GM23248 (cell line): ENCODE measurements around the gene COQ6. TPM values are rescaled to one million over a fixed set of nuclear protein-coding genes. Genes with fewer than 3 reads are reported as not detected.
A peak's percentile ranks its signal among the peaks of the same experiment; 100 is the strongest.

Experiments
- DNase-seq: peaks from one replicate; pipeline ENCODE4 v3.0.0-alpha.2; 2015
- H2AFZ ChIP-seq: fragments of 200-600 bp; sonication (generic); 2 replicates; pipeline ENCODE4 v1.6.1; 2016; ENCODE audit warnings: antibody characterized with exemption
- H3F3A ChIP-seq: fragments of 200-600 bp; sonication (generic); 2 replicates; pipeline ENCODE4 v1.6.1; 2016; ENCODE audit warnings: mild to moderate bottlenecking, antibody characterized with exemption, mixed run types; ENCODE audit not compliant: insufficient read depth
- H3K27ac ChIP-seq: fragments of 200-600 bp; sonication (generic); 2 replicates; pipeline ENCODE4 v1.5.1; 2016; ENCODE audit warnings: mild to moderate bottlenecking
- H3K27me3 ChIP-seq: fragments of 200-600 bp; sonication (generic); replicated peaks from 2 replicates; pipeline ENCODE4 v1.6.1; 2016; ENCODE audit warnings: mild to moderate bottlenecking; ENCODE audit not compliant: insufficient read depth
- H3K36me3 ChIP-seq: fragments of 200-600 bp; sonication (generic); 2 replicates; pipeline ENCODE4 v1.6.1; 2016; ENCODE audit warnings: low read depth, mild to moderate bottlenecking
- H3K4me1 ChIP-seq: fragments of 200-600 bp; sonication (generic); 2 replicates; pipeline ENCODE4 v1.6.1; 2016; ENCODE audit warnings: mild to moderate bottlenecking; ENCODE audit not compliant: insufficient read depth
- H3K4me2 ChIP-seq: fragments of 200-600 bp; sonication (generic); one replicate; pipeline ENCODE4 v1.6.1; 2016; ENCODE audit warnings: mild to moderate bottlenecking; ENCODE audit not compliant: unreplicated experiment
- H3K4me3 ChIP-seq: fragments of 200-600 bp; sonication (generic); 2 replicates; pipeline ENCODE4 v1.5.1; 2016; ENCODE audit warnings: mild to moderate bottlenecking
- H3K79me2 ChIP-seq: fragments of 200-600 bp; sonication (generic); 2 replicates; pipeline ENCODE4 v1.6.1; 2016; ENCODE audit warnings: mild to moderate bottlenecking; ENCODE audit not compliant: insufficient read depth
- H3K9ac ChIP-seq: fragments of 200-600 bp; sonication (generic); 2 replicates; pipeline ENCODE4 v1.6.1; 2016; ENCODE audit warnings: mild to moderate bottlenecking
- H3K9me2 ChIP-seq: fragments of 200-600 bp; sonication (generic); 2 replicates; pipeline ENCODE4 v1.6.1; 2016; ENCODE audit warnings: mixed run types, mild to moderate bottlenecking, moderate library complexity; ENCODE audit not compliant: insufficient read depth
- H3K9me3 ChIP-seq: fragments of 200-600 bp; sonication (generic); one replicate; pipeline ENCODE4 v1.6.1; 2017; ENCODE audit warnings: low read depth
- H4K20me1 ChIP-seq: fragments of 200-600 bp; sonication (generic); 2 replicates; pipeline ENCODE4 v1.6.0; 2016; ENCODE audit not compliant: insufficient read depth
- EZH2 ChIP-seq: fragments of 200-600 bp; sonication (generic); IDR thresholded peaks from 2 replicates; pipeline ENCODE4 v1.6.1; 2018; ENCODE audit warnings: antibody characterized with exemption, mild to moderate bottlenecking; ENCODE audit not compliant: insufficient read depth, poor library complexity, severe bottlenecking
- EZH2phosphoT487 ChIP-seq: fragments of 200-600 bp; sonication (generic); IDR thresholded peaks from 2 replicates; pipeline ENCODE4 v1.6.1; 2018; ENCODE audit warnings: antibody characterized with exemption, moderate library complexity, mild to moderate bottlenecking, low read depth; ENCODE audit not compliant: insufficient read depth
- WGBS, 2 experiments: methylation state at CpG; one replicate each; pipeline ENCODE4 v1.1.6; 2015 to 2017; ENCODE audit warnings: low lambda C conversion rate in 2 of 2, low coverage in 1 of 2; ENCODE audit errors: missing lambda C conversion rate in 2 of 2; 5-methylcytosine and 5-hydroxymethylcytosine counted together
- in situ Hi-C: fragments of 300-500 bp; cut with MboI; formaldehyde crosslinking; loops from 2 replicates; pipeline ENCODE4 v1.15.0; 2020
- polyA plus RNA-seq: library from polyadenylated mRNA; unstranded; fragments of >200 nt; fragmentation: Nextera tagmentation; extraction: Ambion mirVana; gene quantifications from 2 replicates; pipeline ENCODE4 v1.2.1, GENCODE V29; 2016
- total RNA-seq: library from RNA; depleted of rRNA; stranded (reverse); fragments of >200 nt; shearing (Covaris generic); gene quantifications from 2 replicates; pipeline ENCODE4 v1.2.3, GENCODE V29; 2014; rRNA removed

The COQ6 gene
- total RNA-seq, result 21.4 and 48.0 TPM in 2 replicates
- 29.4 and 40.2 TPM in 2 replicates for polyA plus RNA-seq

DNA sequence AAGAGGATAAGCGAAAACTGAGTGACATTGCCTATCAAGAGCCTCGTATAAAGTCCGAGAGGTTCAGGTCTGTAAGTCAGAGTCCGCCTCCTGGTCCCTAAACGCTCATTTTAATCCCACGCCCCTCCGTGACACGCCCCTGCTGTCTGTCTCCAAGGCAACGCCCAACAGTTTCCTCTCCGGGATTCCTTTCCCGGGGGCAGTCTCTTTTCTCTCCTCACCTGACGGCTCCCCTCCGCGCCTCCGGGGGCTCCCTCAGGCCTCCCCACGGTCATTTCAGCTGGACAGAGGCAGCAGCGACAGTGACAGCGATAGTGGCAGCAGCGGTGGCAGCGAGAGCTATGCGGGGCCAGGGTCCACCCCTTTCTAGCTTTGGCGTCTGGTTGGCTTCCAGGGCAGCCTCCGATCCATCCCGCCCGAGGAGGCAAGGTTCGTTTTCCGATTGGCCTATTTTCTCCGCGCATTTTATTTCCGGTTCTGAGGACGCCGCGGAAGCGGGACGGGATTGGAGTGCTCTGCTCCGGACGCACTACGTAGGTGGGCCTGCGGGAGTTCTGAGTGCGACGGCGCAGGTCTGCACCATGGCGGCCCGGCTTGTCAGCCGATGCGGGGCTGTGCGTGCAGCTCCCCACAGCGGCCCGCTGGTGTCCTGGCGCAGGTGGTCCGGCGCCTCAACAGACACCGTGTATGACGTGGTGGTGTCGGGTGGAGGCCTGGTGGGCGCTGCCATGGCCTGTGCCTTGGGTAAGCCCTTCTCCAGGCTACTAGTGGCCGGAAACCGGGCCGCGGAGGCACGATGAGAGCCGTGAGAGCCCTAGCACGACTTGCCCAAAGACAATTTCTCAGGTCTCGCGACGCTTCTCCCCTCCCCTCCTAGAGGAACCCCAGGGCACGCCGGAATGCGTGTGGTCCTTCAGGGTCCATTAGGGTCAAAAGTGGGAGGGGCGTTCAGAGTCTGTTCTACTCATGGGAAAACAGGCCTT is at the start of gene COQ6, which contains the start of gene FAM161B:
Gene COQ6 (plus strand): TSS at position 551 of the 983 bp plus-strand sequence. CDS start 31 bp downstream, at position 582.
Gene FAM161B (minus strand): TSS at position 343 of the 983 bp plus-strand sequence. CDS start 68 bp downstream, at position 275.
- Histone ChIP-seq H4K20me1 (no peaks in the 10 kb centered on the region), H3F3A (peaks cover 11% of the 10 kb centered on the region), H3K36me3 (peaks cover 7% of the 10 kb centered on the region), H3K4me2 (peak within 1 kb of the TSS; percentile 85), H2AFZ (peak within 1 kb of the TSS; percentile 92), H3K9me2 (no peaks in the 10 kb centered on the region), H3K27me3 (no peaks in the 10 kb centered on the region), H3K9ac (peak within 1 kb of the TSS; percentile 87), H3K27ac (peak within 1 kb of the TSS; percentile 92), H3K4me1 (0 out of 2 replicates have a peak, but pooled peaks cover 3% of the 10 kb centered on the region), H3K4me3 (peak within 1 kb of the TSS; percentile 97), H3K9me3 (no peaks in the 10 kb centered on the region), H3K79me2 (peaks cover 38% of the 10 kb centered on the region)
- in situ Hi-C loops, result no loop called here
- TF ChIP-seq EZH2phosphoT487 (no peak), EZH2 (no peak)
- 1% methylated on average over 66 to 70 of the region's 70 CpGs for WGBS, 2 experiments
- peak; percentile 99 for DNase-seq

DNA sequence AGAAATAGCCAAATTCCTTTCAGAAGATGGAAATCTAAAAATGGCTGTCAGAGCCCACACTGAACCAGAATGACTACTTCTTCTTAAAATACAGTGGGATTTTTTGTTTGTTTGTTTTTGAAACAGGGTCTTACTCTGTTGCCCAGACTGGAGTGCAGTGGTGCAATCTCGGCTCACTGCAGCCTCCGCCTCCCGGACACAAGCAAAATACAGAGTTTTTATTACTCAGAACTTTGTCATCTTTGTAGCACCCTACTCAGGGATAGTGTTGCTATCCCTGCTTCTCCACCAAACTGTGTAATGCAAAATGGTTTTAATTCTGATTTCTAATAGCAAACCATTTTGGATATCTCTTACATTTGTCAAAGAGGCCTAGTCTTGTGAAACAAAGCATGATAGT is 47.1 kb upstream of the COQ6 start:
- no peak overlapping the region for H3K27ac ChIP-seq
- H3K9ac ChIP-seq, result no peak overlapping the region
- no peak overlapping the region for H2AFZ ChIP-seq
- DNase-seq, result peak; percentile 33
- H3K4me2 ChIP-seq, result no peak overlapping the region
- peaks cover 53% of the 10 kb centered on the region for H3K36me3 ChIP-seq
- TF ChIP-seq EZH2phosphoT487 (no peak), EZH2 (no peak)
- H3K9me3 ChIP-seq, result no peaks in the 10 kb centered on the region
- H3F3A ChIP-seq, result 0 out of 2 replicates have a peak, but pooled peaks cover 6% of the 10 kb centered on the region
- H3K9me2 ChIP-seq, result no peaks in the 10 kb centered on the region
- in situ Hi-C loops, result no loop called here
- H3K4me3 ChIP-seq, result no peak overlapping the region
- H4K20me1 ChIP-seq, result no peaks in the 10 kb centered on the region
- peaks cover 8% of the 10 kb centered on the region; the same call in 1 of the 2 replicates for H3K4me1 ChIP-seq
- H3K27me3 ChIP-seq, result no peaks in the 10 kb centered on the region
- 75 to 77% methylated on average over 3 of the region's 3 CpGs for WGBS, 2 experiments
- peaks cover 67% of the 10 kb centered on the region for H3K79me2 ChIP-seq

DNA sequence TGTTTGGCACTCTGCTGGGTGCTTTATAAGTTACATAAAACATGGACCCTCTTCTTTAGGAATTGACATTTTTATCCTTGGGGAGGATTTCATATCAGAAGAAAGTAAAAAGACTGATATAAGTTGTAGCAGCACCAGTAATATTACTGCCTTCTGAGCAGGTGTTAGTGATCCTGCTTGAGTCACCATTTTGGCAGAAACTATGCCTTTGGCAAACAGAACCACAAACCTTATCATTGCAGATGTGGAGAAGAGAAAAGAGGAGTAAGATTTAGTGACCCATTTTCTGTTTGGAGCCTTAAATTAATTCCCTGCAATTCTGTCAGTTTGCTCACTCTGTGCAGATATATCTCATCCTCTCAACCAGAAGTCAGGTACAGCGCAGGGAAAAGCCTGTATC is 40.4 kb upstream of the COQ6 start:
- DNase-seq, result no peak
- Histone ChIP-seq H3K9ac (no peak overlapping the region), H4K20me1 (no peaks in the 10 kb centered on the region), H3K79me2 (peaks cover 66% of the 10 kb centered on the region), H3K9me3 (no peaks in the 10 kb centered on the region), H3K9me2 (no peaks in the 10 kb centered on the region), H3K4me3 (no peak overlapping the region), H3K36me3 (peaks cover 64% of the 10 kb centered on the region), H3K4me2 (no peak overlapping the region), H3K4me1 (0 out of 2 replicates have a peak, but pooled peaks cover 6% of the 10 kb centered on the region), H3F3A (peaks cover 21% of the 10 kb centered on the region), H3K27ac (no peak overlapping the region), H3K27me3 (no peaks in the 10 kb centered on the region), H2AFZ (no peak overlapping the region)
- TF ChIP-seq EZH2phosphoT487, result no peak
- no peak for TF ChIP-seq EZH2
- in situ Hi-C loops, result no loop called here
- 100% methylated on average over 1 of the region's 1 CpG for WGBS, 2 experiments

DNA sequence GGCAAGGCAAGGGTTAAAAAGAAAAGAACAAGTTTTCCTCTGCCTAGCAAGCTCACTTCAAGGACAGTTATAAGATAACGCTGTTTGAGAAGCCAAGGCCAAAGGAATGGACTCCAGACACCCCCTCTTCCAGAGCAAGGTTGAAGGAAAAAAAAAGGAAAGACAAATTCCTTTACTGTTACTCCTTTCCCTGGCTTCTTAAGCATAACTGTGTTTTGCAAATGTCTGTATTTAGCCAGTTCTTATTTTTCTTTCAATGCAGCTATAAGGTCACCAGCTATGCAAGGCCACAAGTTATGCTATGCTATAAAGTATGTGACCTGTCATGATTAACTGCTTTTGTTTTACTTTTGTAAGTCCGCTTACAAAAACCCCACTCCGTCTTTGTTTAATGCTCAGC is 36.8 kb upstream of the COQ6 start:
- Histone ChIP-seq H3K27ac (peak overlapping the region; percentile 15; the same call in 1 of the 2 replicates), H3K36me3 (peaks cover 47% of the 10 kb centered on the region), H3K4me2 (no peak overlapping the region), H3K79me2 (peaks cover 84% of the 10 kb centered on the region), H2AFZ (no peak overlapping the region), H3F3A (peaks cover 21% of the 10 kb centered on the region), H3K9me2 (no peaks in the 10 kb centered on the region), H3K4me1 (peaks cover 16% of the 10 kb centered on the region), H3K4me3 (no peak overlapping the region), H4K20me1 (no peaks in the 10 kb centered on the region), H3K9me3 (no peaks in the 10 kb centered on the region), H3K9ac (no peak overlapping the region), H3K27me3 (no peaks in the 10 kb centered on the region)
- DNase-seq, result peak; percentile 44
- in situ Hi-C loops, result no loop called here
- TF ChIP-seq EZH2phosphoT487 (no peak), EZH2 (no peak)
- 74% methylated on average over 3 of the region's 3 CpGs for WGBS, 2 experiments
